D721Med (cell line): Measurements from ENCODE around the gene STK31.

Experiments used
- DNase-seq: peaks from one replicate; pipeline ENCODE4 v3.0.0; 2011; ENCODE audit warnings: low spot score; ENCODE audit not compliant: insufficient read length
- FAIRE-seq: peaks from 2 replicates; lab custom pipeline; 2011; peaks lifted over from hg19 to GRCh38; lab: Jason Lieb, UNC
- CTCF ChIP-seq: IDR thresholded peaks from 2 replicates; pipeline ENCODE4 v1.5.1; 2012; ENCODE audit warnings: mild to moderate bottlenecking, control low read depth; ENCODE audit not compliant: insufficient read depth; ENCODE audit errors: missing control alignments

Gene STK31

GRCh38 chr7:23693224-23693623, 16.8 kb upstream of the STK31 start:
- FAIRE-seq (no peak), DNase-seq (no peak)
- TF ChIP-seq CTCF, result no peak

- peak; percentile 71 for TF ChIP-seq CTCF
- DNase-seq (peak; percentile 31), FAIRE-seq (no peak)
These were observed 13.0 kb upstream of the STK31 start for GRCh38 chr7:23696916-23697441.

- FAIRE-seq, result no peak
- DNase-seq, result no peak
- no peak for TF ChIP-seq CTCF
These were observed 11.2 kb upstream of the STK31 start for GRCh38 chr7:23698822-23699221.

GRCh38 chr7:23700046-23700445, 10.0 kb upstream of the STK31 start:
- DNase-seq (no peak), FAIRE-seq (no peak)
- no peak for TF ChIP-seq CTCF

- no peak for FAIRE-seq
- TF ChIP-seq CTCF, result no peak
- no peak for DNase-seq
These were observed 803 bp upstream of the STK31 start for GRCh38 chr7:23709081-23709750.

GRCh38 chr7:23712368-23713284, 2.6 kb downstream of the STK31 start:
- TF ChIP-seq CTCF, result peak; percentile 55
- DNase-seq, result no peak
- peak; percentile 48 for FAIRE-seq
